Activated CD4-positive, alpha-beta T cell treated with anti-CD3 and anti-CD28 coated beads, Interleukin-2, amount 10 ng/mL, durations not matched to agents 24 days and 14 days (primary cell): ENCODE measurements around the gene TPPP3. TPM values are rescaled to one million over a fixed set of nuclear protein-coding genes. Genes with fewer than 3 reads are reported as not detected.

ENCODE experiments used
- DNase-seq: peaks from one replicate; pipeline ENCODE4 v3.0.0; 2022
- H3K27ac Mint-ChIP-seq: one replicate; pipeline ENCODE4 v1.8.0; 2022; ENCODE audit warnings: mild to moderate bottlenecking, mixed read lengths
- H3K27me3 Mint-ChIP-seq: one replicate; pipeline ENCODE4 v1.8.0; 2022; ENCODE audit warnings: mixed read lengths
- H3K36me3 Mint-ChIP-seq: one replicate; pipeline ENCODE4 v1.8.0; 2022; ENCODE audit warnings: low read depth, mild to moderate bottlenecking, mixed read lengths
- H3K4me1 Mint-ChIP-seq: one replicate; pipeline ENCODE4 v1.8.0; 2021; ENCODE audit warnings: mixed read lengths
- H3K4me3 Mint-ChIP-seq: one replicate; pipeline ENCODE4 v1.8.0; 2022; ENCODE audit warnings: mild to moderate bottlenecking, moderate library complexity, mixed read lengths
- H3K9me3 Mint-ChIP-seq: one replicate; pipeline ENCODE4 v1.8.0; 2021; ENCODE audit warnings: mixed read lengths
- intact Hi-C: fragments of 100-400 bp; cut with micrococcal nuclease; formaldehyde crosslinking; loops from one replicate; pipeline ENCODE4 v1.15.1; 2023
- total RNA-seq: library from RNA; stranded (reverse); gene quantifications from 2 replicates; pipeline ENCODE4 v1.2.3, GENCODE V29; 2022

TPPP3 gene
- total RNA-seq, 1 donor from 2014 or later, result not detected

GRCh38 chr16:67346341-67346740 lies 47.0 kb downstream of the TPPP3 start:
- H3K9me3 Mint-ChIP-seq, result no peaks in the 10 kb centered on the region
- H3K36me3 Mint-ChIP-seq, result no peaks in the 10 kb centered on the region
- no peak overlapping the region for H3K27ac Mint-ChIP-seq
- no peak overlapping the region for H3K4me3 Mint-ChIP-seq
- peaks cover 19% of the 10 kb centered on the region for H3K27me3 Mint-ChIP-seq
- no peak for DNase-seq
- H3K4me1 Mint-ChIP-seq, result no peaks in the 10 kb centered on the region
- intact Hi-C loops, result loop anchor here (5.0 to 10.0 kb wide), 2 partner anchors 48 to 69 kb away; partner anchors contain the start of genes PLEKHG4 and TPPP3

DNA sequence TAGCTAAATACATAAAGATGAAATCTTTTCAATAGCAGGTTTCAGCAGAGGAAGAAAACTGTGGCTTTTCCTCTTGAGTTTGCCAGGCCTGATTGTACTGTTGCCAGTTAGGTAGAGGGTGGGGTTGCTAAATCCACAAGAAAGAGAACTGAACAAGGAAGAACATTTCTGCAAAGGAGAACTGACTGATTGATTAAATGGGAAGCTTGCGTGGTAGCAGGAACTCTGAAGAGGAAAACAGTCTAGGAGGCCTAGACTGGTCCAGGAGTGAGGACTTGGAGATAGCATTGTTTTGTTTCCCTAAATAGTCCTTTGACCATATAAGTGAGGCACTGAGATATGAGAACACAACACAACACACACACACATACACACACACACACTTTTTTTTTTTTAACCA lies 47.9 kb downstream of the TPPP3 start:
- Mint-ChIP-seq H3K27ac (no peak overlapping the region), H3K36me3 (no peaks in the 10 kb centered on the region), H3K4me1 (no peaks in the 10 kb centered on the region), H3K9me3 (no peaks in the 10 kb centered on the region), H3K4me3 (no peak overlapping the region), H3K27me3 (peaks cover 19% of the 10 kb centered on the region)
- intact Hi-C loops, result loop anchor here (5.0 to 10.0 kb wide), 2 partner anchors 49 to 68 kb away; partner anchors contain the start of genes PLEKHG4 and TPPP3
- no peak for DNase-seq

- Mint-ChIP-seq H3K36me3 (no peaks in the 10 kb centered on the region), H3K27me3 (peaks cover 16% of the 10 kb centered on the region), H3K4me3 (no peak overlapping the region), H3K27ac (no peak overlapping the region), H3K9me3 (no peaks in the 10 kb centered on the region), H3K4me1 (no peaks in the 10 kb centered on the region)
- DNase-seq, result no peak
- intact Hi-C loops, result loop anchor here (10.0 kb wide), 1 partner anchor 52 kb away; the partner anchor contains the start of gene TPPP3
These were observed 50.7 kb downstream of the TPPP3 start for GRCh38 chr16:67342616-67343015.

GRCh38 chr16:67341250-67341649 lies 52.0 kb downstream of the TPPP3 start:
- no peak for DNase-seq
- Mint-ChIP-seq H3K36me3 (no peaks in the 10 kb centered on the region), H3K27me3 (peaks cover 11% of the 10 kb centered on the region), H3K4me3 (no peak overlapping the region), H3K4me1 (no peaks in the 10 kb centered on the region), H3K9me3 (no peaks in the 10 kb centered on the region), H3K27ac (no peak overlapping the region)
- intact Hi-C loops, result loop anchor here (10.0 kb wide), 1 partner anchor 54 kb away; the partner anchor contains the start of gene TPPP3

Other genes starting within 250 kb of the TPPP3 start
- 5.5 and 5.6 TPM in 2 replicates for gene B3GNT9, start 242.5 kb downstream of the TPPP3 start, total RNA-seq
- gene TRADD, start 233.6 kb downstream of the TPPP3 start, total RNA-seq, result 28.9 and 30.1 TPM in 2 replicates
- gene FBXL8, start 233.5 kb downstream of the TPPP3 start, total RNA-seq, result 25.1 and 30.0 TPM in 2 replicates
- 48.5 and 54.0 TPM in 2 replicates for gene HSF4, start 228.8 kb downstream of the TPPP3 start, total RNA-seq
- 31.0 and 36.7 TPM in 2 replicates for gene NOL3, start 223.0 kb downstream of the TPPP3 start, total RNA-seq
- 51.3 and 55.1 TPM in 2 replicates for gene MATCAP1, start 209.5 kb downstream of the TPPP3 start, total RNA-seq
- 0.12 TPM in 1 of 2 replicates, not detected in the other for gene EXOC3L1, start 203.4 kb downstream of the TPPP3 start, total RNA-seq
- gene E2F4, start 201.3 kb downstream of the TPPP3 start, total RNA-seq, result 165 and 166 TPM in 2 replicates
- 8.2 and 8.7 TPM in 2 replicates for gene ELMO3, start 194.4 kb downstream of the TPPP3 start, total RNA-seq
- gene TMEM208, start 166.4 kb downstream of the TPPP3 start, total RNA-seq, result 65.0 and 65.6 TPM in 2 replicates
- 128 TPM in 2 replicates for gene FHOD1, start 146.0 kb downstream of the TPPP3 start, total RNA-seq
- gene SLC9A5, start 144.5 kb downstream of the TPPP3 start, total RNA-seq, result 5.3 TPM in 2 replicates
- 43.4 and 43.8 TPM in 2 replicates for gene PLEKHG4, start 114.0 kb downstream of the TPPP3 start, total RNA-seq
- 1.0 and 1.3 TPM in 2 replicates for gene KCTD19, start 66.8 kb downstream of the TPPP3 start, total RNA-seq
- 0.23 TPM in 1 of 2 replicates, not detected in the other for gene LRRC36, start 66.7 kb downstream of the TPPP3 start, total RNA-seq
- gene ZDHHC1, start 23.0 kb upstream of the TPPP3 start, total RNA-seq, result 0.54 and 0.85 TPM in 2 replicates
- 3.5 and 5.2 TPM in 2 replicates for gene HSD11B2, start 37.6 kb upstream of the TPPP3 start, total RNA-seq
- gene ATP6V0D1, start 87.7 kb upstream of the TPPP3 start, total RNA-seq, result 30.9 and 31.8 TPM in 2 replicates
- not detected in 2 replicates for gene AGRP, start 90.0 kb upstream of the TPPP3 start, total RNA-seq
- 23.3 and 27.7 TPM in 2 replicates for gene RIPOR1, start 135.3 kb upstream of the TPPP3 start, total RNA-seq
- 60.2 and 62.5 TPM in 2 replicates for gene CTCF, start 169.0 kb upstream of the TPPP3 start, total RNA-seq